ENCODE results near the gene SMOC1. TPM values are rescaled to one million over a fixed set of nuclear protein-coding genes. Genes with fewer than 3 reads are reported as not detected.

The SMOC1 gene
- total RNA-seq, 1 experiment from 2014 or later: 22.9 TPM

GRCh38 chr14:69858801-69859200 lies 20.4 kb upstream of the SMOC1 start:
- Mint-ChIP-seq H3K4me3 (ENCODE audit: unreplicated experiment) (no peak overlapping the region), H3K4me1 (ENCODE audit: insufficient read depth, unreplicated experiment) (no peaks in the 10 kb centered on the region), H3K27me3 (ENCODE audit: insufficient read depth, unreplicated experiment) (peaks cover 30% of the 10 kb centered on the region), H3K9me3 (ENCODE audit: unreplicated experiment) (no peaks in the 10 kb centered on the region), H3K36me3 (ENCODE audit: insufficient read depth, unreplicated experiment) (no peaks in the 10 kb centered on the region), H3K27ac (ENCODE audit: low read depth, unreplicated experiment) (no peak overlapping the region)
- TF ChIP-seq CTCF (IDR thresholded peaks at IDR 0.05; ENCODE audit: unreplicated experiment): no peak
- CTCF ChIA-PET: interaction anchor here (0.5 to 1.7 kb wide), 2 partner anchors 41 to 125 kb away, joined by 3 to 4 read pairs; no protein-coding TSS in a partner anchor
- DNase-seq (ENCODE audit: unreplicated experiment): no peak
- BruUV-seq (replicated peaks): no TSS peak
- intact Hi-C loops (cut with micrococcal nuclease): no loop called here
- POLR2A ChIA-PET: no interaction called here

DNA sequence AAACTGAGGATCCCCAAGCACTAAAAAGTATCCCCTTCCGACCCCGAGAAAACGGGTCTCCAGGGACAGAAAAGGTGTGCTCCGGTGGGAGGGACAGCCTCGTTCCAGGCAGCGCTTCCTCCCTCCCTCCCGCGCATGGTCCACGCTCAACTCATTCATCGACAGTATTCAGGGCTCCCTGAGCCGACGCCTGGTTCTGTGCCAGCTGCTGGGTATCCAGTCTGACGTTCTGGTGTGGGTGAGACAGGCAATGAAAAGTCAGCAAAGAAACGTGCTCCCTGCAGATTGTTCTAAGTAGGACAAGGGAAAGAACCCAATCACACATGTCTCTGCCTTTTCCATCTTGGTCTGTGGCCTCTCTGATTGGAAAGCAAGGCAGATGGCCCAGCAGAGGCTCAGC lies 19.6 kb upstream of the SMOC1 start:
- peaks cover 28% of the 10 kb centered on the region for H3K27me3 Mint-ChIP-seq (ENCODE audit: insufficient read depth, unreplicated experiment)

GRCh38 chr14:69860221-69860620 lies 19.0 kb upstream of the SMOC1 start:
- Mint-ChIP-seq H3K27me3 (ENCODE audit: insufficient read depth, unreplicated experiment) (peaks cover 22% of the 10 kb centered on the region), H3K36me3 (ENCODE audit: insufficient read depth, unreplicated experiment) (no peaks in the 10 kb centered on the region), H3K9me3 (ENCODE audit: unreplicated experiment) (peaks cover 6% of the 10 kb centered on the region), H3K27ac (ENCODE audit: low read depth, unreplicated experiment) (no peak overlapping the region), H3K4me3 (ENCODE audit: unreplicated experiment) (no peak overlapping the region), H3K4me1 (ENCODE audit: insufficient read depth, unreplicated experiment) (no peaks in the 10 kb centered on the region)
- ChIA-PET CTCF (no interaction called here), POLR2A (no interaction called here)
- no peak for TF ChIP-seq CTCF (IDR thresholded peaks at IDR 0.05; ENCODE audit: unreplicated experiment)
- DNase-seq (ENCODE audit: unreplicated experiment): no peak
- BruUV-seq (replicated peaks): no TSS peak
- intact Hi-C loops (cut with micrococcal nuclease): no loop called here

More for the DNA sequence above, 19.6 kb upstream of the SMOC1 start:
- no peak for DNase-seq (ENCODE audit: unreplicated experiment)
- Mint-ChIP-seq H3K36me3 (ENCODE audit: insufficient read depth, unreplicated experiment) (no peaks in the 10 kb centered on the region), H3K9me3 (ENCODE audit: unreplicated experiment) (peaks cover 3% of the 10 kb centered on the region), H3K4me3 (ENCODE audit: unreplicated experiment) (no peak overlapping the region), H3K27ac (ENCODE audit: low read depth, unreplicated experiment) (no peak overlapping the region), H3K4me1 (ENCODE audit: insufficient read depth, unreplicated experiment) (no peaks in the 10 kb centered on the region)
- ChIA-PET CTCF (no interaction called here), POLR2A (no interaction called here)
- no peak for TF ChIP-seq CTCF (IDR thresholded peaks at IDR 0.05; ENCODE audit: unreplicated experiment)
- BruUV-seq (replicated peaks): no TSS peak
- intact Hi-C loops (cut with micrococcal nuclease): no loop called here

- no TSS peak for BruUV-seq (replicated peaks)
- CTCF ChIA-PET: interaction anchor here (0.6 kb wide), 2 partner anchors 169 to 413 kb away, joined by 3 read pairs; no protein-coding TSS in a partner anchor
- no peak overlapping the region for H3K27ac Mint-ChIP-seq (ENCODE audit: low read depth, unreplicated experiment)
- no peak overlapping the region for H3K4me3 Mint-ChIP-seq (ENCODE audit: unreplicated experiment)
- TF ChIP-seq CTCF (IDR thresholded peaks at IDR 0.05; ENCODE audit: unreplicated experiment): no peak
- H3K4me1 Mint-ChIP-seq (ENCODE audit: insufficient read depth, unreplicated experiment): no peaks in the 10 kb centered on the region
- H3K36me3 Mint-ChIP-seq (ENCODE audit: insufficient read depth, unreplicated experiment): no peaks in the 10 kb centered on the region
- POLR2A ChIA-PET: no interaction called here
- no peak for DNase-seq (ENCODE audit: unreplicated experiment)
- intact Hi-C loops (cut with micrococcal nuclease): no loop called here
- peaks cover 6% of the 10 kb centered on the region for H3K9me3 Mint-ChIP-seq (ENCODE audit: unreplicated experiment)
- peaks cover 15% of the 10 kb centered on the region for H3K27me3 Mint-ChIP-seq (ENCODE audit: insufficient read depth, unreplicated experiment)
Measured at GRCh38 chr14:69861025-69861569, 18.1 kb upstream of the SMOC1 start.
